ENCODE results near the gene GNAS-AS1.

GNAS-AS1 gene

GRCh38 chr20:58850693-58851174, at the start of gene GNAS-AS1:
TSS of gene GNAS-AS1 (minus strand) at chr20:58850902.
- peak; percentile 91 for DNase-seq

- no peak for DNase-seq
Measured at GRCh38 chr20:58900397-58900796, 49.7 kb upstream of the GNAS-AS1 start.

- DNase-seq = no peak
Measured at GRCh38 chr20:58899512-58899911, 48.8 kb upstream of the GNAS-AS1 start.

- no peak for DNase-seq
Measured at GRCh38 chr20:58898629-58899408, 48.1 kb upstream of the GNAS-AS1 start.

GRCh38 chr20:58897488-58897887, 46.8 kb upstream of the GNAS-AS1 start:
- DNase-seq = no peak

- no peak for DNase-seq
Measured at GRCh38 chr20:58896820-58897219, 46.1 kb upstream of the GNAS-AS1 start.

- no peak for DNase-seq
Measured at GRCh38 chr20:58895448-58896180, 44.9 kb upstream of the GNAS-AS1 start.

GRCh38 chr20:58894652-58895447, 44.1 kb upstream of the GNAS-AS1 start:
- no peak for DNase-seq

- peak; percentile 72 for DNase-seq
Measured at GRCh38 chr20:58893355-58894120, 42.8 kb upstream of the GNAS-AS1 start.

- no peak for DNase-seq
Measured at GRCh38 chr20:58892932-58893224, 42.2 kb upstream of the GNAS-AS1 start.

- peak; percentile 89 for DNase-seq
Measured at GRCh38 chr20:58892141-58892931, 41.6 kb upstream of the GNAS-AS1 start.

- DNase-seq = peak; percentile 48
Measured at GRCh38 chr20:58891718-58892140, 41.0 kb upstream of the GNAS-AS1 start.

- peak; percentile 80 for DNase-seq
Measured at GRCh38 chr20:58891086-58891717, 40.5 kb upstream of the GNAS-AS1 start.

GRCh38 chr20:58890518-58891085, 39.9 kb upstream of the GNAS-AS1 start:
- DNase-seq = peak; percentile 80

- DNase-seq = peak; percentile 20
Measured at GRCh38 chr20:58889798-58890517, 39.3 kb upstream of the GNAS-AS1 start.

- DNase-seq = no peak
Measured at GRCh38 chr20:58889334-58889760, 38.6 kb upstream of the GNAS-AS1 start.

GRCh38 chr20:58888521-58889333, 38.0 kb upstream of the GNAS-AS1 start:
- peak; percentile 87 for DNase-seq

GRCh38 chr20:58888103-58888502, 37.4 kb upstream of the GNAS-AS1 start:
- no peak for DNase-seq

- DNase-seq = no peak
Measured at GRCh38 chr20:58886546-58886945, 35.8 kb upstream of the GNAS-AS1 start.
